Natural killer cell (primary cell): ENCODE data around the gene OTOS. TPM values are rescaled to one million over a fixed set of nuclear protein-coding genes. Genes with fewer than 3 reads are reported as not detected.

Source experiments
- ATAC-seq, 3 donors: fragments of 150-1000 bp in 2 of 3; fragments of 200-7000 bp in 1 of 3; cut with Tn5 transposase; 1 replicate in 1 of 3; 2 replicates in 2 of 3; pipeline ENCODE4 v1.10.0; 2021; ENCODE audit warnings: mild to moderate bottlenecking in 2 of 3, moderate library complexity in 2 of 3
- DNase-seq, 2 donors: peaks; one replicate each; pipeline versions ENCODE4 v3.0.0 to v3.0.0-alpha.2; 2013 to 2021; ENCODE audit warnings: mixed read lengths in 1 of 2
- H3K27ac ChIP-seq: one replicate; pipeline ENCODE4 v1.5.1; 2013; ENCODE audit warnings: mild to moderate bottlenecking, low read length
- H3K27me3 ChIP-seq: one replicate; pipeline ENCODE4 v1.6.1; 2013; ENCODE audit warnings: low read length; ENCODE audit not compliant: control insufficient read depth, insufficient read depth
- H3K36me3 ChIP-seq: one replicate; pipeline ENCODE4 v1.6.1; 2013; ENCODE audit warnings: low read length; ENCODE audit not compliant: control insufficient read depth, insufficient read depth
- H3K4me1 ChIP-seq: one replicate; pipeline ENCODE4 v1.6.1; 2013; ENCODE audit warnings: low read length; ENCODE audit not compliant: control insufficient read depth, insufficient read depth
- H3K4me3 ChIP-seq: one replicate; pipeline ENCODE4 v1.5.1; 2013; ENCODE audit warnings: low read length
- H3K9me3 ChIP-seq: one replicate; pipeline ENCODE4 v1.6.1; 2013; ENCODE audit warnings: low read length; ENCODE audit not compliant: control insufficient read depth, insufficient read depth
- H3K27ac Mint-ChIP-seq, 2 donors: one replicate each; pipeline ENCODE4 v1.8.0; 2022; ENCODE audit warnings: mild to moderate bottlenecking in 2 of 2, mixed read lengths in 2 of 2, moderate library complexity in 1 of 2
- H3K27me3 Mint-ChIP-seq, 2 donors: one replicate each; pipeline ENCODE4 v1.8.0; 2022; ENCODE audit warnings: low read depth in 2 of 2, mixed read lengths in 2 of 2
- H3K36me3 Mint-ChIP-seq: one replicate; pipeline ENCODE4 v1.8.0; 2022; ENCODE audit warnings: mixed read lengths
- H3K4me1 Mint-ChIP-seq, 2 donors: one replicate each; pipeline ENCODE4 v1.8.0; 2022; ENCODE audit warnings: mixed read lengths in 2 of 2
- H3K4me3 Mint-ChIP-seq: one replicate; pipeline ENCODE4 v1.8.0; 2022; ENCODE audit warnings: mild to moderate bottlenecking, moderate library complexity, mixed read lengths
- H3K9me3 Mint-ChIP-seq, 2 donors: one replicate each; pipeline ENCODE4 v1.8.0; 2022; ENCODE audit warnings: mixed read lengths in 2 of 2
- WGBS: methylation state at CpG from one replicate; pipeline ENCODE4 v1.1.7; 2013; ENCODE audit warnings: missing lambda C conversion rate; ENCODE audit not compliant: insufficient coverage; 5-methylcytosine and 5-hydroxymethylcytosine counted together
- intact Hi-C: fragments of 100-400 bp; cut with micrococcal nuclease; formaldehyde crosslinking; loops from one replicate; pipeline ENCODE4 v1.14.2; 2022
- total RNA-seq, 4 donors: library from RNA; stranded (reverse); fragments of 120-200 nt in 1 of 4; gene quantifications; one replicate each; pipeline versions ENCODE4 v1.2.3 to v1.2.4, GENCODE V29; 2013 to 2022
- TF ChIP-seq, protein P1 (sequence below): fragments of 200-600 bp; IDR thresholded peaks from one replicate; pipeline ENCODE4 v1.8.0; 2022; ENCODE audit warnings: antibody characterized with exemption

The OTOS gene
- total RNA-seq, 3 donors from 2014 or later (not counting 1 experiment from before 2014, with no cell fraction given) = not detected

DNA sequence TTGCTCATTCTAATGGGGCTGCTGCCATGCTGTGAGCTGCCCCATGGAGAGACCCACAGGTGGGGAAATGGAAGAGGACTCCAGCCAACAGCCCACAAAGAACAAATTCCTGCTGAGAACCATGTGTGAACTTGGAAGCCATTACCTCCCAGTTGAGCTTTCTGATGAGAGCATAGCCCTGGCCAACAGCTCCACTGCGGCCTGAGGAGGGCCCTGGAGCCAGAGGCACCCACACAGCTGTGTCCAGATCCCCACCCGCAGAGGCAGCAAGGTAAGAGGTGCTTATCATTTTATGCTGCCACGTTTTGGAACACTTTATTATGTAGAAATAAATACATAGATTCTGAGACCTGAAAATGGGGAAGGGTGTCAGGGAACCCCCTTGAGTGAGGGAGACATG, 44.2 kb upstream of the OTOS start:
- no peaks in the 10 kb centered on the region for H3K36me3 Mint-ChIP-seq
- H3K27ac ChIP-seq = no peak overlapping the region
- no peaks in the 10 kb centered on the region for H3K4me1 ChIP-seq
- no peaks in the 10 kb centered on the region for H3K36me3 ChIP-seq
- no peak overlapping the region for H3K4me3 Mint-ChIP-seq
- H3K9me3 ChIP-seq = no peaks in the 10 kb centered on the region
- TF ChIP-seq, protein P1, sequence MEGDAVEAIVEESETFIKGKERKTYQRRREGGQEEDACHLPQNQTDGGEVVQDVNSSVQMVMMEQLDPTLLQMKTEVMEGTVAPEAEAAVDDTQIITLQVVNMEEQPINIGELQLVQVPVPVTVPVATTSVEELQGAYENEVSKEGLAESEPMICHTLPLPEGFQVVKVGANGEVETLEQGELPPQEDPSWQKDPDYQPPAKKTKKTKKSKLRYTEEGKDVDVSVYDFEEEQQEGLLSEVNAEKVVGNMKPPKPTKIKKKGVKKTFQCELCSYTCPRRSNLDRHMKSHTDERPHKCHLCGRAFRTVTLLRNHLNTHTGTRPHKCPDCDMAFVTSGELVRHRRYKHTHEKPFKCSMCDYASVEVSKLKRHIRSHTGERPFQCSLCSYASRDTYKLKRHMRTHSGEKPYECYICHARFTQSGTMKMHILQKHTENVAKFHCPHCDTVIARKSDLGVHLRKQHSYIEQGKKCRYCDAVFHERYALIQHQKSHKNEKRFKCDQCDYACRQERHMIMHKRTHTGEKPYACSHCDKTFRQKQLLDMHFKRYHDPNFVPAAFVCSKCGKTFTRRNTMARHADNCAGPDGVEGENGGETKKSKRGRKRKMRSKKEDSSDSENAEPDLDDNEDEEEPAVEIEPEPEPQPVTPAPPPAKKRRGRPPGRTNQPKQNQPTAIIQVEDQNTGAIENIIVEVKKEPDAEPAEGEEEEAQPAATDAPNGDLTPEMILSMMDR = no peak
- H3K27me3 Mint-ChIP-seq = peaks cover 16 to 38% of the 10 kb centered on the region in 2 donors
- intact Hi-C loops = no loop called here
- no peak overlapping the region for H3K4me3 ChIP-seq
- no peak for ATAC-seq
- H3K4me1 Mint-ChIP-seq = no peaks in the 10 kb centered on the region
- DNase-seq = no peak
- WGBS = 54% methylated on average over 3 of the region's 3 CpGs
- H3K27me3 ChIP-seq = no peaks in the 10 kb centered on the region
- no peaks in the 10 kb centered on the region for H3K9me3 Mint-ChIP-seq
- no peak overlapping the region for H3K27ac Mint-ChIP-seq

DNA sequence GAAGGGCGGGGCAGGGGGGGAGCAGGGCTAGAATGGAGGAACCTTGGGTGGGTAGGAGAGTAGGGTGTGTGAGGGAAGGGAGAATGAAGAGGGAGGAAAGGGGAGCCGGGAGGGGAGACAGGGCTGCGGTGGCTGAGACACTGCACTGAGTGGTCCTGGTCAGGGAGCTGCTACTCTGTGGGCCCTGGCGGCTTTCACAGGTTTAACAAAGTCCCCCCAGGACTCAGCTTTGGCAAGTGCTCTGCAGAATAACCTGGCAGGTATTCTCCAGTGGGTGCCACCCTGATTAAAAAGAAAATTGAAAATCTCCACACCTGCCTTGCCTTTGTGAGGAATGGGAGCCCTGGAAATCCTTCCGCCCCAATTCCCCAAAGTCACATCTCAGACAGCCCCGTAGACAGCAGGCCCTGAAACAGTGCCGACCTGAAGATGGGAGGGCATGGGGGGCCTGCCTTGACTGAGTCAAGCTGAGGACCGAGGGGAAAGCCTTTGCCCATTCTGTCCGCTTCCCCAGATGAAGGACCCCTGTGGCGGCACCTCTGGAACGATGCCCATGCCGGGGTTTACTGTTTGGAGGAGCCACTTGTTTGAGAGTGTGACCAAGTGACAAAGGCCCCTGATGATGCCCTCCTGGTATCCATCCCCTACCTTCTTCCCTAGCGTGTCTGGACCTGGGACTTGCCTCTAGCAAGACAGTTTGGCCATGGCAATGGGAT, 43.6 kb upstream of the OTOS start:
- DNase-seq = no peak
- H3K36me3 ChIP-seq = no peaks in the 10 kb centered on the region
- no peak overlapping the region for H3K4me3 Mint-ChIP-seq
- no peaks in the 10 kb centered on the region for H3K27me3 ChIP-seq
- H3K4me3 ChIP-seq = no peak overlapping the region
- no peak for ATAC-seq
- TF ChIP-seq, protein P1 = no peak
- intact Hi-C loops = no loop called here
- no peaks in the 10 kb centered on the region for H3K4me1 ChIP-seq
- WGBS = 73% methylated on average over 13 of the region's 13 CpGs
- H3K4me1 Mint-ChIP-seq = no peaks in the 10 kb centered on the region
- no peaks in the 10 kb centered on the region for H3K9me3 Mint-ChIP-seq
- no peak overlapping the region for H3K27ac ChIP-seq
- peaks cover 16 to 32% of the 10 kb centered on the region in 2 donors for H3K27me3 Mint-ChIP-seq
- no peaks in the 10 kb centered on the region for H3K9me3 ChIP-seq
- H3K27ac Mint-ChIP-seq = no peak overlapping the region
- H3K36me3 Mint-ChIP-seq = no peaks in the 10 kb centered on the region

DNA sequence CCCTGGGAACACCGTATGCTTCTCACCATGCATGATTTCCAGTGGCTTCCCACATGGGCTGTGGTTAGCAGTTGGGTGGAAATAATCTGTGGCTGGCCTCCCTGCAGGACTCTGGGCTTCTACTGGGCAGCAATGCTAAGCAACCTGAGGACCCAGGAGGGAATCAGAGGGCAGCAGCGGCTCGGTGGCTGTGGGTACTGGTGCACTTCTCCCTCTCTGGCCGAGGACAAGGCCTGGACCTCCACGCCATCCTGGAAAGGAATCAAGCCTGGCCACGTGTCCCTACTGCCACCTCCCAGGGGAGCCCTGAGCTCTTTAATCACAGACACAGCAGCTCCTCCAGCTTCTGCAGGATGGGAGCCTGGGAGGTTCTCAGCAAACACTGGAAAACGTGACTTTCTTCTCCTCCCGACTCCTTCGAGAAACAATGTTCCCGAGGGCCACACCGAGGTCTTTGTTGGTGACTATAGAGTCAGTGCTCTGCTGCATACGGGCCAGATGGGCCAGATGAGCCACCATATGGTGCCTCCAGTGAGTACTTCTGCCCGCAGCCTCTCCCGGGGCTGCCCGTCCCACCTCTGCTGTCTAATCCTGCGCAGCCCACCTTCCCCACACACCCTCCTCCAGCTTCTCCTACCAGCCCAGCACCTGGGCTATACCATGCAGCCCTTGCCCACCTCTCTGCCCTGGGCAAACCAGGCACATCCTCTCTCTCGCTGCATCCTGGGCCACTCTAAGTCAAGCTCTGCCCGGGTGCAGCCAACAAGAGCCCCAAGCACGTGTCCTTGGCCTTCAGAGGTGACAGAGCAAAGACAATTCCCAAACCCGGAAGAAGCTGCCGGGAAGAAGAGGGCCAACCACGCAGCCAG, 42.8 kb upstream of the OTOS start:
- Mint-ChIP-seq H3K9me3 (no peaks in the 10 kb centered on the region), H3K4me1 (no peaks in the 10 kb centered on the region), H3K4me3 (no peak overlapping the region), H3K36me3 (no peaks in the 10 kb centered on the region), H3K27me3 (peaks cover 14 to 35% of the 10 kb centered on the region in 2 donors), H3K27ac (no peak overlapping the region)
- TF ChIP-seq, protein P1 = no peak
- whole genome bisulfite sequencing = 82% methylated on average over 22 of the region's 22 CpGs
- Histone ChIP-seq H3K9me3 (no peaks in the 10 kb centered on the region), H3K4me1 (no peaks in the 10 kb centered on the region), H3K36me3 (no peaks in the 10 kb centered on the region), H3K27ac (no peak overlapping the region), H3K27me3 (no peaks in the 10 kb centered on the region), H3K4me3 (no peak overlapping the region)
- intact Hi-C loops = no loop called here
- no peak for ATAC-seq
- no peak for DNase-seq
